ENCODE measurements around the gene TMEM69. TPM values are rescaled to one million over a fixed set of nuclear protein-coding genes. Genes with fewer than 3 reads are reported as not detected.
"Not testable (repeated sequence)": the region's sequence is repeated elsewhere in the genome, so short reads cannot be mapped to it uniquely, and the experiment has no call there.

The TMEM69 gene
- total RNA-seq, 6 experiments from 2014 or later: 7.5 to 17.5 (median 10.0) TPM

DNA sequence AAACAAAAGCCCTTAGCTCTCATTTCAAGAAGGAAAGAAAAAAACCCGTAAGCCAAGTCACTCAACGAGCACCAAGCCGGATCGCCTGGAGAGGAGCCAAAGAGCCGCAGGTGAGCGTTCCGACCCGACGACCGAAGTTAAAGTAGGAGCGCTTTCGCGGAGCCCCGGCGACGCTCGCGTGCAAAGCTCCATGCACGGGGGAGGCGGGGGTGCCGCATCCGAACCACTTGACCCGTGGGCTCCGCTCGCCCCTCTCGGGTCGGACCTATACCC, 2.0 kb upstream of the TMEM69 start:
- intact Hi-C loops (cut with DNase I): loop anchor here in 1 of 2 donors (5.0 kb wide), 1 partner anchor 116 kb away; the partner anchor contains the start of gene MAST2
- DNase-seq: peak; percentile 84 to 88 (median 86)
- TF ChIP-seq, protein P1, sequence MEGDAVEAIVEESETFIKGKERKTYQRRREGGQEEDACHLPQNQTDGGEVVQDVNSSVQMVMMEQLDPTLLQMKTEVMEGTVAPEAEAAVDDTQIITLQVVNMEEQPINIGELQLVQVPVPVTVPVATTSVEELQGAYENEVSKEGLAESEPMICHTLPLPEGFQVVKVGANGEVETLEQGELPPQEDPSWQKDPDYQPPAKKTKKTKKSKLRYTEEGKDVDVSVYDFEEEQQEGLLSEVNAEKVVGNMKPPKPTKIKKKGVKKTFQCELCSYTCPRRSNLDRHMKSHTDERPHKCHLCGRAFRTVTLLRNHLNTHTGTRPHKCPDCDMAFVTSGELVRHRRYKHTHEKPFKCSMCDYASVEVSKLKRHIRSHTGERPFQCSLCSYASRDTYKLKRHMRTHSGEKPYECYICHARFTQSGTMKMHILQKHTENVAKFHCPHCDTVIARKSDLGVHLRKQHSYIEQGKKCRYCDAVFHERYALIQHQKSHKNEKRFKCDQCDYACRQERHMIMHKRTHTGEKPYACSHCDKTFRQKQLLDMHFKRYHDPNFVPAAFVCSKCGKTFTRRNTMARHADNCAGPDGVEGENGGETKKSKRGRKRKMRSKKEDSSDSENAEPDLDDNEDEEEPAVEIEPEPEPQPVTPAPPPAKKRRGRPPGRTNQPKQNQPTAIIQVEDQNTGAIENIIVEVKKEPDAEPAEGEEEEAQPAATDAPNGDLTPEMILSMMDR (IDR thresholded peaks at IDR 0.05): no peak
- no peak for TF ChIP-seq POLR2A (IDR thresholded peaks at IDR 0.05)
- 2% methylated on average over 19 of the region's 27 CpGs for WGBS (ENCODE audit: insufficient coverage, low coverage, low lambda C conversion rate, missing lambda C conversion rate)
- Histone ChIP-seq H3K27ac (peak overlapping the region; percentile 89 to 96 (median 93)), H3K9me3 (no peaks in the 10 kb centered on the region), H3K4me1 (peaks cover 0 to 29% (median 11%) of the 10 kb centered on the region in 4 donors), H3K27me3 (no peaks in the 10 kb centered on the region), H3K4me3 (peak overlapping the region; percentile 60 to 90 (median 86)), H3K36me3 (peaks cover 0 to 2% (median 0%) of the 10 kb centered on the region in 4 donors)
- ATAC-seq: peak; percentile 4 to 25 (median 22)

DNA sequence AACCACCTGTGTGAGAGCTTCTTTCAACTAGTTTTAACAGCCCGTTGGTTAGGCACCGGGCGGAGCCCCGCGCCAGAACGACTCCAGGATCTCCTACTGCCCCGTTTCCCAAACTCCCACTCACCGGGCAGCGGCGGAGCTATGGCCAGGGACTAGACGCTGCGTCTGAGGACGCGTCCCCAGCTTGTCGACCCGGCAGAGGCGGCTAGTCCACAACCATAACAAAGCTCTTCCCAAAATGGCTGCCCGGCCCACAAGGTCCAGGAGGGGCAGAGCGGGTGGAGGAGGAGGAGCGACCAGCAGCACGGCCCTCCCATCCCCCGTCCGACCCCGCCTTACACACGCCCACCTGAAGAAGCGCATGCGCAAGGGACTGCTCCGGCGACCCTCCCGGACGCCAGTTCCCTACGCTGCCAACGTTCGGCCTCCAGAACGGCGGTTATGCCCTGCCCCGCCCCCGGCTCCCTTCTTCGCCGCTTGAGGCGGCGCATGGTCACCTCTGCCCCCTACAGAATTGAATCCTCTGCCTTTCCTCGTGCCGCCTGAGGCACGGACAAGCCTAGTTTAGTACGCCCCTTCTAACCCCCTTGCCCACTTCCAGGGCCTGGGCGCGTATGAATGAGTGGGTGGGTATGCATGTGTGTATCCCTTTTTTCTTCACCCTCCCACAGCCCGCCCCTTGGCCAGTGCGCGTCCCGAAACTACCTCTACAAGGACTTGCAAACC, 1.5 kb upstream of the TMEM69 start, which contains the start of gene GPBP1L1:
Gene GPBP1L1, minus strand, starts transcription at position 246 of the 726 bp plus-strand sequence. CDS start 27,446 bp downstream, outside the sequence.
- Histone ChIP-seq H3K27ac (peak within 1 kb of the TSS; percentile 89 to 96 (median 93)), H3K27me3 (no peaks in the 10 kb centered on the region), H3K9me3 (no peaks in the 10 kb centered on the region), H3K4me3 (peak within 1 kb of the TSS; percentile 60 to 90 (median 86)), H3K36me3 (peaks cover 0 to 3% (median under 1%) of the 10 kb centered on the region in 4 donors), H3K4me1 (peaks cover 0 to 24% (median 9%) of the 10 kb centered on the region in 4 donors)
- intact Hi-C loops (cut with DNase I): loop anchor here in 1 of 2 donors (5.0 kb wide), 1 partner anchor 116 kb away; the partner anchor contains the start of gene MAST2
- ATAC-seq: peak; percentile 82 to 90 (median 84)
- WGBS (ENCODE audit: insufficient coverage, low coverage, low lambda C conversion rate, missing lambda C conversion rate): 0% methylated on average over 16 of the region's 52 CpGs
- DNase-seq: peak; percentile 99
- TF ChIP-seq POLR2A (IDR thresholded peaks at IDR 0.05): no peak
- TF ChIP-seq, protein P1 (IDR thresholded peaks at IDR 0.05): no peak

DNA sequence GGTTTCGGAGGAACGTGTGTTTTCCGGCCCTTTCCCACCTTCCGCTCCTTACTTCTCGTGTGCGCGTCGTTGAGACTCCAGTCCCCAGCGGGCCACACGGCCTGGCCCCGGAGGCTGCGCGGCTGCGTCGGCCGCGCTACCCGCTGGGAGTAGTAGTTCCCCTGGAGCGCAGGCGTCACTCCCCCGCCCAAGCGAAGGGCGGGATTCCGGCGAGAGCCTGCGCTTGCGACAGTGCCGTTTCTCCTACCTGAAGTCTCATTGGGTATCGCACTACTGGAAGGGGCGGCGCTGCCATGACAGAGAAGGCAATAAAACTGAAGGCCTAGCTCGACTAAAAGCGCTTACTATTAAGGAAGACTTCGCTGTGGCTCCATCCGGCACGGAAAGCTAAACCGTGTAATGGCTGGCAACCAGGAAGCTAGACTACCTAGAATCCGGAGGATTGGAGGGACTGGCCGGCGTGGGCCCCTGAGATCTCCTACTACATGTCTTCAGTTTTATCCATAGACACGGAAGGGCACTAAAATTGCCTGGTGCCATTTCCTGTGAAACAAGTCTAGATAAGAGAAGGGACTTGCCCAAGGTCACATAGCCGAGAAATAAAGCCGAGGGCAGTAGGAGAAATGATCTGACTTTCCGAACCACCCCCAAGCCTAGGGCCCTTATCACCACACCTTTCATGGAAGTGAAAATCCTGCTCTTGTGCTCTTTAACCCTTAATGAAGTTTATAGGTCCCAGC, 797 bp upstream of the TMEM69 start:
- H3K9me3 ChIP-seq: no peaks in the 10 kb centered on the region
- WGBS (ENCODE audit: insufficient coverage, low coverage, low lambda C conversion rate, missing lambda C conversion rate): under 1% methylated on average over 37 of the region's 44 CpGs
- H3K27me3 ChIP-seq: no peaks in the 10 kb centered on the region
- H3K36me3 ChIP-seq: peaks cover 0 to 3% (median 1%) of the 10 kb centered on the region in 4 donors
- H3K4me3 ChIP-seq: peak overlapping the region; percentile 60 to 90 (median 86)
- ATAC-seq (peak; percentile 87 to 95 (median 88)), DNase-seq (peak; percentile 98 to 99 (median 99))
- peak overlapping the region; percentile 89 to 96 (median 93) for H3K27ac ChIP-seq
- intact Hi-C loops (cut with DNase I): loop anchor here in 1 of 2 donors (5.0 kb wide), 1 partner anchor 115 kb away; the partner anchor contains the start of gene MAST2
- peak; percentile 96 for TF ChIP-seq POLR2A (IDR thresholded peaks at IDR 0.05)
- TF ChIP-seq, protein P1 (IDR thresholded peaks at IDR 0.05): no peak
- H3K4me1 ChIP-seq: peaks cover 0 to 17% (median 7%) of the 10 kb centered on the region in 4 donors

DNA sequence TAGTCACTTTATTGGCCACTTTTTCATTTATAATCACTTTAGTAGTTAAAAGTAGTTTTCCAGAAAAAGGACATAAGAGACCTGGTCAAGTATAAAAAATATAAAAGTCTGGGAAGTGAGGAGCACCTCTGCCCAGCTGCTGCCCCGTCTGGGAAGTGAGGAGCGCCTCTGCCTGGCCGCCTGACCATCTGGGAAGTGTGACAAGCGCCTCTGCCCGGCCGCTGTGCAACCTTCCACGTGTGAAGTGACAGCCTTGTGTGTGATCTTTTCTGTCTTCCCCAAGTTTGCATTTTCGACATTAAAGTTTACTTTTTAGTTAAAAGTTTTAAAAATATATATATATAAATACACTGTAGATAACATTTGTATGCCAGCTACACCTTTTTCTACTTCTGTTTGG, 5.8 kb downstream of the TMEM69 start:
- peaks cover 0 to 42% (median 6%) of the 10 kb centered on the region in 4 donors for H3K36me3 ChIP-seq
- DNase-seq; H3K27ac ChIP-seq; ATAC-seq; H3K4me1 ChIP-seq; intact Hi-C loops (cut with DNase I); H3K27me3 ChIP-seq; H3K4me3 ChIP-seq; H3K9me3 ChIP-seq: not testable (repeated sequence)
- 71% methylated on average over 8 of the region's 8 CpGs for WGBS (ENCODE audit: insufficient coverage, low coverage, low lambda C conversion rate, missing lambda C conversion rate)

All from right lobe of liver (tissue), 6 donors.